ENCODE data around the gene MRGPRD.

Gene MRGPRD

DNA sequence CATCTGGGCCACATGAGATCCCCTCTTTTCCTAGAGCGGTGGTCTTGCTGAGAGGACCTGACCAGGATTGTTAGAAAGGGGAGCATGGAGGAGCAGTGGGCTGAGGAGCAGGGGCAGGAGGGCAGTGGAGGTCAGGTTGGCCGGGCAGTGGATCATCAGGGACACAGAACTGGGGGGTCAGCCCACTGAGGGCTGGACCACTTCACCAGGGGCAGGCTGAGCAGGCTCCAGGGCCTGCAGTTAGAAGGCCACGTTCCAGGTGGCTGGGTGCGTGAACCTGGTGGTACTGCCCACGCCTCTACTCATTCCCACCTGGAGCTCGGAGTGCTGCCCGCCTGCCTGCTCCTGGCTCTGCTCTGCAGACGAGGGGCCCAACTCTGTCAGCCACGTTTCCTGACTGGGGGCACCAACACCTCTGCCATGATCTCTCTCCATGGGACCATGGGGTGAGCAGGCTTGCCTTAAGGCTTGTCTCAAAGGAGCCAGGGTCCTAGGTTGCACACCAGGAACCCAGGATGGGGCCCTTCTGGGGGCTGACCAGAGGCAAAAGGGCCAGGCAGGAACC, 22.6 kb upstream of the MRGPRD start:
- POLR2A ChIA-PET, result interaction anchor here (0.8 kb wide), 1 partner anchor 9 kb away, joined by 4 read pairs; no protein-coding TSS in a partner anchor

GRCh38 chr11:69002570-69003231, 21.9 kb upstream of the MRGPRD start:
- no peak overlapping the region for H3K4me3 ChIP-seq (ENCODE audit: low read depth, low read length)
- TF ChIP-seq CTCF (IDR thresholded peaks at IDR 0.05; ENCODE audit: insufficient read depth, low read length, missing control alignments), result no peak
- POLR2A ChIA-PET, result interaction anchor here (0.8 to 2.2 kb wide), 2 partner anchors 8 to 9 kb away, joined by 4 to 10 read pairs; no protein-coding TSS in a partner anchor
- DNase-seq (ENCODE audit: low read depth, low spot score), result no peak
- CTCF ChIA-PET, result interaction anchor here (1.4 to 4.6 kb wide), 5 partner anchors 9 to 87 kb away, joined by 3 to 37 read pairs (median 6); partner anchors contain the start of gene MRGPRF

More for the DNA sequence above, 22.6 kb upstream of the MRGPRD start:
- CTCF ChIA-PET, result interaction anchor here (1.4 to 4.6 kb wide), 2 partner anchors 8 to 41 kb away, joined by 9 to 37 read pairs; partner anchors contain the start of gene MRGPRF
- H3K4me3 ChIP-seq (ENCODE audit: low read depth, low read length), result no peak overlapping the region
- TF ChIP-seq CTCF (IDR thresholded peaks at IDR 0.05; ENCODE audit: insufficient read depth, low read length, missing control alignments), result no peak
- DNase-seq (ENCODE audit: low read depth, low spot score), result no peak

- no peak for DNase-seq (ENCODE audit: low read depth, low spot score)
- TF ChIP-seq CTCF (IDR thresholded peaks at IDR 0.05; ENCODE audit: insufficient read depth, low read length, missing control alignments), result no peak
- CTCF ChIA-PET, result interaction anchor here (1.4 to 4.6 kb wide), 7 partner anchors 9 to 88 kb away, joined by 3 to 37 read pairs (median 5); partner anchors contain the start of genes MRGPRD and MRGPRF
- POLR2A ChIA-PET, result interaction anchor here (2.2 kb wide), 1 partner anchor 9 kb away, joined by 10 read pairs; no protein-coding TSS in a partner anchor
- no peak overlapping the region for H3K4me3 ChIP-seq (ENCODE audit: low read depth, low read length)
Observed at GRCh38 chr11:69002110-69002569, 21.4 kb upstream of the MRGPRD start.

DNA sequence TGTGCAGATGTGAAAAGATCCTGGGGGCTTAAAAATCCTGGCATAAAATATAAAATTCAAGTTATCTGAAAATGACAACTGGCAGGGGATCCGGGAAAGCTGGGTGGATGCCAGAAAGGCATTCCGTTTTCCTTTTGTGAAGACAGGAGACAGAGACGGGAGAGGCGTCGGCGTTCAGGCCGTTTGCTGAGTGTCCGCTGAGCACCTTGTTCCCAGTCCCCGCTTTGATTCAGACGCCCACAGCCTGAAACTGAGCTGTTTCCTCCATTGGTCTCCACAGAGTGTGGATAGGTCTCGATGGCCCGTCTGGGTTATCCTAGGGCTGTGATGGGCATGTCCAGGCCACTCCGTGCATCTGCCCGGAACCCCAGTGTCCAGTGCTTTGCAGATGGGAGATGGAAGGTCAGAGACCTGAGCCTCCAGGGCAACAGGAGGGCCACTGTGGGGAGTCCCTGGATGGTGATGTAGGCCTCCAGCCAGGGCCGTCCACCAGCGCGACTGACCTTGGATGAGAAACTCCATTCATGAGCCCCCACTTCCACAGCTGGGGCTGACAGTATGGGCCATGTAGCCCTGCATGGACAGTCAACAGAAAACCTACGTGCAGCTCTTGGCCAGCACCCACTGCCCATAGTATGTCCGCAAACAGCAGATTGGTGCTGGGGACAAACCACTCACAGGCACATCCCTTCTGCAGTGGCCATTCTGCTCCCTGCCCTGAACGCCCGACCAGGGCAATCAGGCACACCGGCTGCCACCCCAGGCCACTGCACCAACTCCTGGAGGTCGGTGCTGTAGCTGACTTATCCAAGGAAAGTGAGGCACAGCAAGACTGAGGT, 20.7 kb upstream of the MRGPRD start:
- CTCF ChIA-PET, result interaction anchor here (0.8 to 4.6 kb wide), 9 partner anchors 10 to 203 kb away, joined by 3 to 37 read pairs (median 4); partner anchors contain the start of genes MRGPRD and MRGPRF
- DNase-seq (ENCODE audit: low read depth, low spot score), result no peak
- TF ChIP-seq CTCF (IDR thresholded peaks at IDR 0.05; ENCODE audit: insufficient read depth, low read length, missing control alignments), result no peak
- H3K4me3 ChIP-seq (ENCODE audit: low read depth, low read length), result no peak overlapping the region
- POLR2A ChIA-PET, result interaction anchor here (2.2 kb wide), 1 partner anchor 9 kb away, joined by 10 read pairs; no protein-coding TSS in a partner anchor

DNA sequence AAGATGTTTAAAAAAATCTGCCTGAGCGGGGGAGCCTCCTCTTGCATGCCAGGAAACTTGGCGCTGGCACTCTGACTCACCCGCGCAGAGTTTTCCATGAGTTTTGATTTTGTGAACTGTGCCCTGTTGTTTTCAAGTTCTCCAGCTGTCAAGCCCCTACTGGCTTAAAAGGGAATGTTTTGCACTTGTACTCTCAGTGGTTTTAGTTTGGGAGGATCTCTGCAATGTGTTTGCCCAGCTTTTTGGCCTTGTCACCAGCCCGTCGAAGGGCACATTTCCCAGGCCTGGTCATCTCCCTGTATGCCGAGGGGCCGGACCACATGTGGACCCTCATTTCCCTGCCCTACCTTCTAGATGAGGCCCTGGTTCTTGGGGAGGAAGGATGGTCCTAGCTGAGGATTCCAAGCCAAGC, 20.1 kb upstream of the MRGPRD start:
- H3K4me3 ChIP-seq (ENCODE audit: low read depth, low read length), result no peak overlapping the region
- ChIA-PET POLR2A (interaction anchor here (2.2 kb wide), 1 partner anchor 10 kb away, joined by 10 read pairs; no protein-coding TSS in a partner anchor), CTCF (interaction anchor here (0.8 to 4.6 kb wide), 7 partner anchors 11 to 203 kb away, joined by 3 to 37 read pairs (median 5); partner anchors contain the start of genes MRGPRD and MRGPRF)
- DNase-seq (ENCODE audit: low read depth, low spot score), result peak; percentile 38
- TF ChIP-seq CTCF (IDR thresholded peaks at IDR 0.05; ENCODE audit: insufficient read depth, low read length, missing control alignments), result peak; percentile 59

Data from AG04449 (cell line).